SU-DHL-6 (cell line): Measurements from ENCODE around the gene MIA3.

ENCODE experiments used
- H2AFZ ChIP-seq: fragments of 200-600 bp; sonication (generic); 2 replicates; pipeline ENCODE4 v1.6.1; 2014; ENCODE audit warnings: low read depth, mild to moderate bottlenecking, moderate library complexity, mixed read lengths, antibody characterized with exemption, low read length; ENCODE audit not compliant: severe bottlenecking
- H3F3A ChIP-seq: fragments of 200-600 bp; shearing (Covaris generic); 2 replicates; pipeline ENCODE4 v1.6.0; 2016; ENCODE audit warnings: antibody characterized with exemption, mild to moderate bottlenecking; ENCODE audit not compliant: insufficient read depth
- H3K27ac ChIP-seq: fragments of 200-600 bp; sonication (generic); 2 replicates; pipeline ENCODE4 v1.5.1; 2016; ENCODE audit warnings: low read depth, mild to moderate bottlenecking, low read length, moderate library complexity, mixed read lengths
- H3K27me3 ChIP-seq: fragments of 200-600 bp; sonication (generic), shearing (Covaris generic); 2 replicates; pipeline ENCODE4 v1.6.0; 2014; ENCODE audit warnings: mild to moderate bottlenecking, low read length
- H3K36me3 ChIP-seq: fragments of 200-600 bp; sonication (generic); 2 replicates; pipeline ENCODE4 v1.6.1; 2014; ENCODE audit warnings: mild to moderate bottlenecking, low read length, mixed read lengths
- H3K4me2 ChIP-seq: fragments of 300-600, 200-600 bp; shearing (Covaris generic), sonication (generic); 2 replicates; pipeline ENCODE4 v1.6.0; 2014; ENCODE audit warnings: low read length, low read depth, mild to moderate bottlenecking; ENCODE audit not compliant: poor library complexity, severe bottlenecking
- H3K4me3 ChIP-seq: fragments of 200-600 bp; sonication (generic); 2 replicates; pipeline ENCODE4 v1.5.1; 2014; ENCODE audit warnings: antibody characterized with exemption, low read length, mild to moderate bottlenecking, mixed read lengths; ENCODE audit not compliant: insufficient read depth, poor library complexity, severe bottlenecking
- H3K79me2 ChIP-seq: fragments of 200-600 bp; sonication (generic); 2 replicates; pipeline ENCODE4 v1.6.1; 2014; ENCODE audit warnings: mild to moderate bottlenecking, low read length, moderate library complexity; ENCODE audit not compliant: insufficient read depth
- H3K9ac ChIP-seq: fragments of 200-600 bp; sonication (generic); 2 replicates; pipeline ENCODE4 v1.7.0; 2014; ENCODE audit warnings: mild to moderate bottlenecking, low read length
- H3K9me2 ChIP-seq: fragments of 200-600 bp; sonication (generic); replicated peaks from 2 replicates; pipeline ENCODE4 v1.6.1; 2014; ENCODE audit warnings: low read length; ENCODE audit not compliant: insufficient read depth
- H3K9me3 ChIP-seq: fragments of 200-600 bp; sonication (generic); 2 replicates; pipeline ENCODE4 v1.6.1; 2014; ENCODE audit warnings: low read length, mixed read lengths; ENCODE audit not compliant: insufficient read depth
- H4K20me1 ChIP-seq: fragments of 200-600 bp; sonication (generic); 2 replicates; pipeline ENCODE4 v1.6.1; 2014; ENCODE audit warnings: low read depth, mild to moderate bottlenecking, antibody characterized with exemption, low read length, moderate library complexity, mixed read lengths
- CTCF ChIP-seq: fragments of 200-600 bp; sonication (generic); IDR thresholded peaks from one replicate; pipeline ENCODE4 v1.5.1; 2017; ENCODE audit warnings: antibody characterized with exemption, mild to moderate bottlenecking, low read length, moderate library complexity; ENCODE audit not compliant: insufficient read depth, poor library complexity, severe bottlenecking
- EZH2phosphoT487 ChIP-seq: fragments of 200-600 bp; sonication (generic), shearing (Covaris generic); conservative IDR thresholded peaks from 2 replicates; pipeline ENCODE4 v1.6.1; 2018; ENCODE audit warnings: mild to moderate bottlenecking, antibody characterized with exemption, low read length, moderate library complexity, mixed read lengths

MIA3 gene

DNA sequence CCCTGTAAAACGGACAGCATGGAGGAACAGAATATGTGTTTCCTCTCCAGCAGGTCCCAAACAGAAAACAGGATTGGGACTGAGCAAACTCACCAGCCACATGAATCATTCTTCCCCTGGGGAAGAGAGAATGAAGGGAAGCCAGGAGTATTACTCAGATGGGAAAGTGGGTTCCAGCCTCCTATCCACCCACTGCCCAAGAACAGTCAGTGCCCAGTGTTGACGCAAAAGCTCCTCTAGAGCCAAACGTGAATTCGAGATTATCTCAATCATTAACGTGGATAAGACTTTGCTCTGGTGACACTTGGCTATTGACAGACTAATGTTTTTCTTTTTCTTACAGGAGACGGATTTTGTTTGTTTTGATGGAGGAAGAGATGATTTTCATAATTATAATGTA is 9.3 kb downstream of the MIA3 start:
- Histone ChIP-seq H3K4me2 (no peak overlapping the region), H3K36me3 (no peaks in the 10 kb centered on the region), H3K9me3 (no peaks in the 10 kb centered on the region), H3K9ac (no peak overlapping the region), H4K20me1 (no peaks in the 10 kb centered on the region), H2AFZ (no peak overlapping the region), H3F3A (no peaks in the 10 kb centered on the region), H3K27ac (no peak overlapping the region), H3K27me3 (no peaks in the 10 kb centered on the region), H3K79me2 (no peaks in the 10 kb centered on the region), H3K4me3 (no peak overlapping the region), H3K9me2 (no peaks in the 10 kb centered on the region)
- no peak for TF ChIP-seq CTCF
- TF ChIP-seq EZH2phosphoT487 = no peak

GRCh38 chr1:222629921-222630535 is 12.1 kb downstream of the MIA3 start:
- Histone ChIP-seq H4K20me1 (no peaks in the 10 kb centered on the region), H3K9ac (no peak overlapping the region), H3K9me3 (no peaks in the 10 kb centered on the region), H3K27me3 (no peaks in the 10 kb centered on the region), H3K4me3 (no peak overlapping the region), H2AFZ (no peak overlapping the region), H3K27ac (no peak overlapping the region), H3K36me3 (no peaks in the 10 kb centered on the region), H3K9me2 (no peaks in the 10 kb centered on the region), H3K79me2 (no peaks in the 10 kb centered on the region), H3K4me2 (no peak overlapping the region), H3F3A (no peaks in the 10 kb centered on the region)
- TF ChIP-seq EZH2phosphoT487 (no peak), CTCF (no peak)

DNA sequence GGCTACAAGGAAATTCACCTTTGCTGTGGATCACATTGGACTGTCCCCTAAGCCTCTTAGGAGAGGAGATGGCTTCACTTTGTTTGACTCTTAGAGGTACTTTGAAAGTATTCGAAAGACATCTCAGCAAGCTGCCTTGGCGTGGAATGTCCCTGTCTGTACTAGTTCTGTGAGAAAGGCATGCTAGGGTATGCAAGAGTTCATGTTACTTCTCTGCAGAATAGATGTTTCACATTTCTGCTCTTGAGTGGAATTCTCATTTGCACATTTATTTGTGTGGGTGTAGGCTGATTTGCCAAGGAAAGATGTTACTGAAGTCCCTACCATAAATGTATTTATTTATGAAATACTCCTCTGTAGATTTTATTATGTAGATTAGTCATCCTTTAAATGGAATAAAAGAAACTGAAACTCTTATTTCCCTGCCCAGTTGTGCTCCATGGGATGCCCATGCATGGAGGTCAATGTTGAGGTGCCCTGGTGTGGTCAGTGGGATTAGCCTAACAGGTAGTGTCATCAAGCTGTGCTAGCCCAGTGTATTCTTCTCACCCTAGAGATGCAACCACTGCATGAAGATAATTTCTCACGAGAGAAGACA is 13.8 kb downstream of the MIA3 start:
- Histone ChIP-seq H4K20me1 (no peaks in the 10 kb centered on the region), H3F3A (no peaks in the 10 kb centered on the region), H3K27ac (no peak overlapping the region), H3K36me3 (no peaks in the 10 kb centered on the region), H3K9me3 (no peaks in the 10 kb centered on the region), H2AFZ (no peak overlapping the region), H3K9ac (no peak overlapping the region), H3K79me2 (no peaks in the 10 kb centered on the region), H3K27me3 (no peaks in the 10 kb centered on the region), H3K4me2 (no peak overlapping the region), H3K4me3 (no peak overlapping the region), H3K9me2 (no peaks in the 10 kb centered on the region)
- TF ChIP-seq EZH2phosphoT487 (no peak), CTCF (no peak)
